GM10248 (cell line): ENCODE data around the gene S100A7.
"Not testable (repeated sequence)": the region's sequence is repeated elsewhere in the genome, so short reads cannot be mapped to it uniquely, and the experiment has no call there.

Experiments used
- CTCF ChIA-PET: fragments of 300-600 bp; sonication (Branson Sonifier 250); formaldehyde crosslinking; extraction: SDS; loops from one replicate; lab custom pipeline; 2021; ENCODE audit warnings: antibody characterized with exemption; lab: Yijun Ruan, JAX
- POLR2A ChIA-PET: fragments of 350-650 bp; sonication (Branson Sonifier 250); formaldehyde crosslinking; extraction: SDS; loops from one replicate; lab custom pipeline; 2020; ENCODE audit warnings: antibody characterized with exemption; lab: Yijun Ruan, JAX
- DNase-seq: peaks from one replicate; pipeline ENCODE4 v3.0.0; 2012; ENCODE audit errors: extremely low spot score
- CTCF ChIP-seq: IDR thresholded peaks from 2 replicates; pipeline ENCODE4 v1.5.1; 2012; ENCODE audit warnings: mild to moderate bottlenecking, low read depth; ENCODE audit errors: extremely low read depth, missing control alignments, control extremely low read depth

S100A7 gene

GRCh38 chr1:153466908-153467307 is 6.5 kb upstream of the S100A7 start:
- no peak for TF ChIP-seq CTCF
- POLR2A ChIA-PET = no interaction called here
- CTCF ChIA-PET = interaction anchor here (1.0 to 1.9 kb wide), 4 partner anchors 14 to 111 kb away, joined by 3 to 8 read pairs (median 4); partner anchors contain the start of gene S100A9
- DNase-seq = no peak

GRCh38 chr1:153465811-153466636 is 5.6 kb upstream of the S100A7 start:
- ChIA-PET POLR2A (no interaction called here), CTCF (interaction anchor here (1.0 to 1.8 kb wide), 13 partner anchors 9 to 123 kb away, joined by 3 to 6 read pairs (median 3); partner anchors contain the start of gene S100A9)
- TF ChIP-seq CTCF = peak; percentile 64
- DNase-seq = peak; percentile 74

- POLR2A ChIA-PET, CTCF ChIA-PET, DNase-seq: not testable (repeated sequence)
These were observed 2.3 kb upstream of the S100A7 start for GRCh38 chr1:153462741-153463140.

- no peak for DNase-seq
- no peak for TF ChIP-seq CTCF
- CTCF ChIA-PET = no interaction called here
- POLR2A ChIA-PET = no interaction called here
These were observed 796 bp downstream of the S100A7 start for GRCh38 chr1:153459655-153460054.

GRCh38 chr1:153456396-153456795 is 4.1 kb downstream of the S100A7 start:
- no peak for TF ChIP-seq CTCF
- CTCF ChIA-PET = interaction anchor here (0.9 to 1.3 kb wide), 2 partner anchors 9 to 39 kb away, joined by 3 read pairs; no protein-coding TSS in a partner anchor
- POLR2A ChIA-PET = no interaction called here
- DNase-seq = no peak

GRCh38 chr1:153448851-153449250 is 11.6 kb downstream of the S100A7 start:
- POLR2A ChIA-PET, CTCF ChIA-PET, DNase-seq: not testable (repeated sequence)

GRCh38 chr1:153447498-153448170 is 12.8 kb downstream of the S100A7 start:
- CTCF ChIA-PET = interaction anchor here (0.9 to 1.1 kb wide), 2 partner anchors 18 to 47 kb away, joined by 3 read pairs; no protein-coding TSS in a partner anchor
- no peak for TF ChIP-seq CTCF

More at GRCh38 chr1:153447498-153448170, 12.8 kb downstream of the S100A7 start:
- POLR2A ChIA-PET = no interaction called here
- DNase-seq = no peak
